Endometrium (tissue), 2 donors: ENCODE measurements around the gene NRIP1.

Experiments used
- FAIRE-seq: peaks from 2 replicates; lab custom pipeline; 2012; peaks lifted over from hg19 to GRCh38; lab: Jason Lieb, UNC
- donor health status: control.
- donor health status: control.

The NRIP1 gene

DNA sequence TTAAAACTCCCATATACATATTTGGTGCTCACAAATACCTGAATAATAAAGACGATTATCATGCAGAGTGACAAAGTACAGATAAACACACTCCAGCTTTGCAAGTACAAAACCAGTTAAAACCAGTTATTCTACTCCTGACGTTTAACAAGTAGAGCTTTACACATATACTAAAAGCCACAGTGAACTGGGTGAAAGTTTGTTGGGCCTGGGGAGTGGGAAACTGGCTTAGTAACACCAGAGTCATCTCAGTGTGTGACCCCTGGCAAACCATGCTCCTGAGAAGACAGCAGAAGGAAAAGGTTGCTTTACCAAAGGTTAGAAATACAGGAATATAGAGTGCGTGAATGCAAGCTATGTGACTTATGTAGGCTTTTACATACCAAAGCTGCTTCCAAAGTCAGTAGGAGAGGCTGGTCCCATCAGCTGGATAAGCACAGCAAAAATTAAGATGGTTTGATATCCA is 148.1 kb downstream of the NRIP1 start:
- no peak for FAIRE-seq

DNA sequence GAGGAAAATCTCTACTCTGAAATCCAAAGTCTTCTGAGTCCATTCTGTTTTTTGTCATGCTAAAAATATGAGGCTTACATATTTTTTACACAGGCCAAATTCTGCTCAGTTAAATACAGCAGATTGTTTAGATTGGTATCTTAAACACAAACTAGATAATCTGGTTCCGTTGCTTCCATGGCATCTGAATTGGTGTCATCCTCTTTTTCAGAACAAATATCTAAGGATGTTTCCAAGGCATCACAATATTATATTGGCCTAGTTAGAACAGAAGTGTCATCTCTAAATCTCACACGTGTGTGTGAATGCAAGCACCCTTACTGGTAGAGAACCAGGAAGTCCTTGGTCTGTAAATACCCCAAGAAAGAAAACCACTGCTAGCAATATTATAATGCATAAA is 151.2 kb downstream of the NRIP1 start:
- FAIRE-seq, result no peak

DNA sequence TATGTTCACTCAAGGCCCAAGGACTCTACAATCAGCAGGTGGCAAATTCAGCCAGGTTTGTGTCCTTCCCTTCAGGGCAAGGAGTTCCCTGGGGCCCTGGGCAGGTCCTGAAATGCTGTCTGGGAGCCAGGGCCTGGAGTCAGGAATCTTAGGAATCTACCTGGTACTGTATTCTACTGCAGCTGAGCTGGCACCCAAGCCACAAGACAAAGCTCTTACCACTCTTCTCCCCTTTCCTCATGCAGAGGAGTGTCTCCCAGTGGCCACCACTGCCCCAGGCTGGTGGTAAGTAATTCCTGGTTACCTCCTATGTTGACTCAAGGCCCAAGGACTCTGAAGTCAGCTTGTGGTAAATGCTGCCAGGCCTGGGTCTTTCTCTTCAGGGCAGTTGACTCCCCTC is 153.4 kb downstream of the NRIP1 start:
- FAIRE-seq, result no peak
